ENCODE data around the gene CD82. TPM values are rescaled to one million over a fixed set of nuclear protein-coding genes. Genes with fewer than 3 reads are reported as not detected.

CD82 gene
- total RNA-seq, 3 donors from 2014 or later (not counting 1 experiment from before 2014, with no cell fraction given) = 11.6 to 42.1 (median 13.0) TPM

- DNase-seq = no peak
- 91% methylated on average over 20 of the region's 20 CpGs for whole genome bisulfite sequencing (ENCODE audit: insufficient coverage)
- intact Hi-C loops (cut with micrococcal nuclease) = no loop called here
These were observed 39.8 kb upstream of the CD82 start for GRCh38 chr11:44525473-44526252.

GRCh38 chr11:44526438-44526837 lies 39.0 kb upstream of the CD82 start:
- H3K27me3 ChIP-seq (ENCODE audit: control insufficient read depth, insufficient read depth, low read length) = no peaks in the 10 kb centered on the region
- H3K4me3 ChIP-seq (ENCODE audit: low read length) = no peak overlapping the region
- no peak for TF ChIP-seq CTCF (IDR thresholded peaks at IDR 0.05)
- H3K27me3 Mint-ChIP-seq (ENCODE audit: low read depth in 2 of 2) = peaks cover 8 to 11% of the 10 kb centered on the region in 2 donors
- H3K36me3 ChIP-seq (ENCODE audit: control insufficient read depth, insufficient read depth, low read length) = no peaks in the 10 kb centered on the region
- intact Hi-C loops (cut with micrococcal nuclease) = no loop called here
- H3K27ac Mint-ChIP-seq = no peak overlapping the region
- no peaks in the 10 kb centered on the region for H3K9me3 Mint-ChIP-seq
- H3K36me3 Mint-ChIP-seq = no peaks in the 10 kb centered on the region
- H3K4me1 Mint-ChIP-seq = peaks cover 5 to 9% of the 10 kb centered on the region in 2 donors
- no peak overlapping the region for H3K4me3 Mint-ChIP-seq
- no peak for ATAC-seq
- no peak overlapping the region for H3K27ac ChIP-seq (ENCODE audit: low read length)
- H3K4me1 ChIP-seq (ENCODE audit: control insufficient read depth, insufficient read depth, low read length) = no peaks in the 10 kb centered on the region
- H3K9me3 ChIP-seq (ENCODE audit: control insufficient read depth, insufficient read depth, low read length) = no peaks in the 10 kb centered on the region
- no peak for DNase-seq
- WGBS (ENCODE audit: insufficient coverage) = 54% methylated on average over 12 of the region's 12 CpGs

More at GRCh38 chr11:44525473-44526252, 39.8 kb upstream of the CD82 start:
- Mint-ChIP-seq H3K4me3 (no peak overlapping the region), H3K9me3 (no peaks in the 10 kb centered on the region), H3K36me3 (no peaks in the 10 kb centered on the region), H3K4me1 (peaks cover 5 to 8% of the 10 kb centered on the region in 2 donors), H3K27me3 (ENCODE audit: low read depth in 2 of 2) (peaks cover 14 to 19% of the 10 kb centered on the region in 2 donors), H3K27ac (no peak overlapping the region)
- Histone ChIP-seq H3K27ac (ENCODE audit: low read length) (no peak overlapping the region), H3K36me3 (ENCODE audit: control insufficient read depth, insufficient read depth, low read length) (no peaks in the 10 kb centered on the region), H3K9me3 (ENCODE audit: control insufficient read depth, insufficient read depth, low read length) (no peaks in the 10 kb centered on the region), H3K4me1 (ENCODE audit: control insufficient read depth, insufficient read depth, low read length) (no peaks in the 10 kb centered on the region), H3K4me3 (ENCODE audit: low read length) (no peak overlapping the region), H3K27me3 (ENCODE audit: control insufficient read depth, insufficient read depth, low read length) (no peaks in the 10 kb centered on the region)
- no peak for TF ChIP-seq CTCF (IDR thresholded peaks at IDR 0.05)
- ATAC-seq = no peak

GRCh38 chr11:44527476-44527875 lies 38.0 kb upstream of the CD82 start:
- H3K9me3 Mint-ChIP-seq = no peaks in the 10 kb centered on the region
- H3K4me1 ChIP-seq (ENCODE audit: control insufficient read depth, insufficient read depth, low read length) = no peaks in the 10 kb centered on the region
- H3K9me3 ChIP-seq (ENCODE audit: control insufficient read depth, insufficient read depth, low read length) = no peaks in the 10 kb centered on the region
- H3K27me3 Mint-ChIP-seq (ENCODE audit: low read depth in 2 of 2) = peaks cover 6 to 8% of the 10 kb centered on the region in 2 donors
- no peaks in the 10 kb centered on the region for H3K36me3 ChIP-seq (ENCODE audit: control insufficient read depth, insufficient read depth, low read length)
- no peak overlapping the region for H3K27ac ChIP-seq (ENCODE audit: low read length)
- H3K4me1 Mint-ChIP-seq = peaks cover 5 to 9% of the 10 kb centered on the region in 2 donors
- no peak overlapping the region for H3K4me3 ChIP-seq (ENCODE audit: low read length)
- H3K27ac Mint-ChIP-seq = no peak overlapping the region
- no peaks in the 10 kb centered on the region for H3K36me3 Mint-ChIP-seq
- TF ChIP-seq CTCF (IDR thresholded peaks at IDR 0.05) = no peak
- intact Hi-C loops (cut with micrococcal nuclease) = no loop called here
- 90% methylated on average over 10 of the region's 10 CpGs for whole genome bisulfite sequencing (ENCODE audit: insufficient coverage)
- no peak for ATAC-seq
- no peaks in the 10 kb centered on the region for H3K27me3 ChIP-seq (ENCODE audit: control insufficient read depth, insufficient read depth, low read length)
- H3K4me3 Mint-ChIP-seq = no peak overlapping the region
- no peak for DNase-seq

All from natural killer cell (primary cell).